Thyroid gland (tissue), 4 donors: ENCODE data around the gene CA10.

Experiments
- POLR2A ChIP-seq, 2 donors: fragments of 450-650 bp; IDR thresholded peaks; one replicate each; pipeline ENCODE4 v1.6.1; 2017; ENCODE audit warnings: antibody characterized with exemption in 2 of 2, mild to moderate bottlenecking in 2 of 2, moderate library complexity in 1 of 2
- TF ChIP-seq, protein P1 (sequence below), 6 experiments: fragments of 200-600 bp in 3 of 6; fragments of 450-650 bp in 3 of 6; sonication (generic) in 3 of 6; IDR thresholded peaks; one replicate each; pipeline ENCODE4 v1.5.1; 2016 to 2019; ENCODE audit warnings: antibody characterized with exemption in 6 of 6, mild to moderate bottlenecking in 2 of 6, inconsistent platforms in 1 of 6, moderate library complexity in 1 of 6

DNA sequence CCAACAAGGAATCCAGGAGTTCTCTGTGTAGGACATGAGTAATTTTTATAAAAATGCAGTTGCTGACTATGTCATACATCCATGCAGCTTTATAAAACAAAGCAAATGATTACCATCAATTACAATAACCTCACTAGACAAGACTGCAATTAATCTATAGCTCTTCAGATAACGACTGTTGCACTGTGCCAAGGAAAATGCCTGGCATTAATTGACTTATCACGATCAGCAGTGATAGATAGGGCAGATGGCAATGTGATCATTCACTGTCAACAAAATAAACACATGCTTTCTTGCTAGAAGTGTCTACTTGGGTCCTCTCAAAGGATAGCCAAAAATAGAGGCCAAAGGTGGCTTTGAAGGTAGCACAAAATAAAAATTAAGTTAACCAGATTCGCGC, 415.0 kb downstream of the CA10 start:
- no peak for TF ChIP-seq POLR2A (IDR thresholded peaks at IDR 0.05)
- TF ChIP-seq, protein P1, sequence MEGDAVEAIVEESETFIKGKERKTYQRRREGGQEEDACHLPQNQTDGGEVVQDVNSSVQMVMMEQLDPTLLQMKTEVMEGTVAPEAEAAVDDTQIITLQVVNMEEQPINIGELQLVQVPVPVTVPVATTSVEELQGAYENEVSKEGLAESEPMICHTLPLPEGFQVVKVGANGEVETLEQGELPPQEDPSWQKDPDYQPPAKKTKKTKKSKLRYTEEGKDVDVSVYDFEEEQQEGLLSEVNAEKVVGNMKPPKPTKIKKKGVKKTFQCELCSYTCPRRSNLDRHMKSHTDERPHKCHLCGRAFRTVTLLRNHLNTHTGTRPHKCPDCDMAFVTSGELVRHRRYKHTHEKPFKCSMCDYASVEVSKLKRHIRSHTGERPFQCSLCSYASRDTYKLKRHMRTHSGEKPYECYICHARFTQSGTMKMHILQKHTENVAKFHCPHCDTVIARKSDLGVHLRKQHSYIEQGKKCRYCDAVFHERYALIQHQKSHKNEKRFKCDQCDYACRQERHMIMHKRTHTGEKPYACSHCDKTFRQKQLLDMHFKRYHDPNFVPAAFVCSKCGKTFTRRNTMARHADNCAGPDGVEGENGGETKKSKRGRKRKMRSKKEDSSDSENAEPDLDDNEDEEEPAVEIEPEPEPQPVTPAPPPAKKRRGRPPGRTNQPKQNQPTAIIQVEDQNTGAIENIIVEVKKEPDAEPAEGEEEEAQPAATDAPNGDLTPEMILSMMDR (IDR thresholded peaks at IDR 0.05) = no peak
